HL-60 (cell line): ENCODE measurements around the gene BMP4.

Experiments
- DNase-seq, 2 experiments: peaks; one replicate each; pipeline ENCODE4 v3.0.0-alpha.2; 2010 to 2020; ENCODE audit warnings: low read depth in 1 of 2, low spot score in 1 of 2
- H3K27ac ChIP-seq: fragments of 250-450 bp; sonication (Bioruptor Pico); replicated peaks from 2 replicates; pipeline ENCODE4 v1.5.1; 2020; ENCODE audit warnings: mild to moderate bottlenecking, moderate library complexity
- H3K27me3 ChIP-seq: fragments of 250-450 bp; sonication (Bioruptor Pico); 2 replicates; pipeline ENCODE4 v1.5.1; 2021; ENCODE audit warnings: mild to moderate bottlenecking, moderate library complexity; ENCODE audit not compliant: insufficient read depth, poor library complexity, severe bottlenecking
- H3K4me3 ChIP-seq: replicated peaks from 2 replicates; pipeline ENCODE4 v1.5.1; 2011; ENCODE audit warnings: mild to moderate bottlenecking, control low read depth, low read length; ENCODE audit not compliant: insufficient read depth
- GABPA ChIP-seq: IDR thresholded peaks from 2 replicates; pipeline ENCODE4 v1.6.1; 2012; ENCODE audit warnings: low read depth
- POLR2AphosphoS5 ChIP-seq: IDR thresholded peaks from 2 replicates; pipeline ENCODE4 v1.6.1; 2012; ENCODE audit warnings: low read depth
- REST ChIP-seq: IDR thresholded peaks from 2 replicates; pipeline ENCODE4 v1.6.1; 2012; ENCODE audit warnings: low read depth; ENCODE audit not compliant: insufficient replicate concordance
- SPI1 ChIP-seq: IDR thresholded peaks from 2 replicates; pipeline ENCODE4 v1.6.1; 2012; ENCODE audit warnings: low read depth, mild to moderate bottlenecking, borderline replicate concordance
- TF ChIP-seq, protein P1 (sequence below): IDR thresholded peaks from one replicate; pipeline ENCODE4 v1.5.1; 2011; ENCODE audit warnings: low read length, control low read depth, inconsistent platforms; ENCODE audit not compliant: insufficient read depth

The BMP4 gene

DNA sequence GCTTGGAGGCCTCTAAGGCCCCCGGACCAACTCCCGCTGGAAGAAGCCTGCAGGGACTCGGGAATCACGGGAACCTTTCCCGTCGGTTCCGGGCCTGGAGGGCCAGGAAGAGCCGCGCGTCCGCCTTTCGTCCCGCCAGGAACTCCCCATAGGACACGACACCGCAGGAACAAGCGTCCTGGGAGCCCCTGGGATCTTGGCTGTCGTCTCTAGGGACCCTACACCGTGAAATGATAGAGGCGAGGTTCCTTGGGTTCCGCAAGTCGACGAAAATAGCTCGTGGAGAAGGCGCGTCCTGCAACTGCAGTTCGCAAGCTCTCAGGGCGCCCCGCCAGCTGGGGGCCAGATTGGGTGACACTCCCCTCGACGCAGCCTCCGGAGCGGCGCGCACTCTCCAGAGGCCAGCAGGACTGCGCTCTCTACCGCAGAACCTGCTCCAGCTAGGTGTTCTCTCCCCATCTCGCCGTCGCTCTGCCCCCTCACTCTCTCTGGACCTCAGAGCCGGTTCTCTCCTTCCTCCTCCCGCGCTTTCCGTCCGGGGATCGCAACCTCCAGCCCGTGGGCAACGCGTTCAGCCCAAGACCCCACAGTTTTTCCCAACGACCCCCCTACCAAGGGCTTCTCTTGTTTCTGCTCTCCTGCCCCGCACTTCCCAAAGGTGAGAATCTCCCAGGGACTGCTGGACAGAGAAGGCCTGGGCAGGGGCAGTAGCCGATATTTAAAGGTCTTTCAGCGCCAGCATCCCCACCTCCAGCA lies 776 bp downstream of the BMP4 start:
- TF ChIP-seq GABPA (no peak), POLR2AphosphoS5 (no peak), REST (no peak), SPI1 (no peak)
- TF ChIP-seq, protein P1, sequence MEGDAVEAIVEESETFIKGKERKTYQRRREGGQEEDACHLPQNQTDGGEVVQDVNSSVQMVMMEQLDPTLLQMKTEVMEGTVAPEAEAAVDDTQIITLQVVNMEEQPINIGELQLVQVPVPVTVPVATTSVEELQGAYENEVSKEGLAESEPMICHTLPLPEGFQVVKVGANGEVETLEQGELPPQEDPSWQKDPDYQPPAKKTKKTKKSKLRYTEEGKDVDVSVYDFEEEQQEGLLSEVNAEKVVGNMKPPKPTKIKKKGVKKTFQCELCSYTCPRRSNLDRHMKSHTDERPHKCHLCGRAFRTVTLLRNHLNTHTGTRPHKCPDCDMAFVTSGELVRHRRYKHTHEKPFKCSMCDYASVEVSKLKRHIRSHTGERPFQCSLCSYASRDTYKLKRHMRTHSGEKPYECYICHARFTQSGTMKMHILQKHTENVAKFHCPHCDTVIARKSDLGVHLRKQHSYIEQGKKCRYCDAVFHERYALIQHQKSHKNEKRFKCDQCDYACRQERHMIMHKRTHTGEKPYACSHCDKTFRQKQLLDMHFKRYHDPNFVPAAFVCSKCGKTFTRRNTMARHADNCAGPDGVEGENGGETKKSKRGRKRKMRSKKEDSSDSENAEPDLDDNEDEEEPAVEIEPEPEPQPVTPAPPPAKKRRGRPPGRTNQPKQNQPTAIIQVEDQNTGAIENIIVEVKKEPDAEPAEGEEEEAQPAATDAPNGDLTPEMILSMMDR = no peak
- no peak for DNase-seq
- H3K27me3 ChIP-seq = peaks cover 68% of the 10 kb centered on the region
- no peak overlapping the region for H3K27ac ChIP-seq
- H3K4me3 ChIP-seq = no peak overlapping the region

GRCh38 chr14:53955229-53955556 lies 1.4 kb downstream of the BMP4 start:
- peaks cover 69% of the 10 kb centered on the region for H3K27me3 ChIP-seq
- TF ChIP-seq, protein P1 = no peak
- no peak for TF ChIP-seq SPI1
- TF ChIP-seq GABPA = no peak
- TF ChIP-seq POLR2AphosphoS5 = no peak
- no peak for TF ChIP-seq REST
- no peak overlapping the region for H3K4me3 ChIP-seq
- DNase-seq = no peak
- no peak overlapping the region for H3K27ac ChIP-seq

DNA sequence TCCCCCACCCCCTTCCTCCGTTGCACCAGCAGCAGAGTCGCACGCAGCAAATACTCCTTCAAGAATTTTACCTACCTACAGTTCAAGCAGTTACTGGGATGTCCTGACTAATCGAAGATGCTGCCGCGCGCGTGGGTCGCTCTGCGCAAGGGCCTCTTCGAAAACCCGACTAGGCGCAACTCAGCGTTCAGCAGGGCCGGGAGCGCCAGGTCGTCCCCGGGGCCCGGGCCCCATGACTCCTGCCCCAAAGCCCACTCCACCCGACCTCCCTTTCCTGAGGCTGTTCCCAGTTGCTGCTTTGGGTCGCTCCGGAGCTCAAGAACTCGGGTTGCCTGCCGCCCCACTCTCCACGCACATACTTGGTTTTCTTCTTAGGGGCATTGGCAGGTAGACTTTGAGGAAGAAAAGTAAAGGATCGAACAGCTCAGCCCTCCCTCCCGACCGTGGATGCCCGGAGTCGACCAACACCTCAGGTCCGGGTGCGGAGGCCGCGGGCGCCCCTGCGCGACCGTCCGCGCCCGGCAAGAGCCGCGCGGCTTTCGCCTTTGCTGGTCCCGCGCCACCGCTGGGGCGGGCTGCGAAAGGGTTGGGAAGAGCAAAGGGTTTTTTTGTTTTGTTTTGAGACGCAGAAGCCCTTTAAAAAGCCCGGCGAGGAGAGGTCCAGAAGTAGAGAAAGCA lies 1.9 kb downstream of the BMP4 start:
- no peak for TF ChIP-seq GABPA
- TF ChIP-seq, protein P1 = no peak
- TF ChIP-seq POLR2AphosphoS5 = no peak
- TF ChIP-seq SPI1 = no peak; the same call in 1 of the 2 replicates
- TF ChIP-seq REST = no peak
- H3K27ac ChIP-seq = no peak overlapping the region
- DNase-seq = no peak
- no peak overlapping the region for H3K4me3 ChIP-seq
- H3K27me3 ChIP-seq = peaks cover 69% of the 10 kb centered on the region
